Measurements from ENCODE around the gene GPR143.

DNA sequence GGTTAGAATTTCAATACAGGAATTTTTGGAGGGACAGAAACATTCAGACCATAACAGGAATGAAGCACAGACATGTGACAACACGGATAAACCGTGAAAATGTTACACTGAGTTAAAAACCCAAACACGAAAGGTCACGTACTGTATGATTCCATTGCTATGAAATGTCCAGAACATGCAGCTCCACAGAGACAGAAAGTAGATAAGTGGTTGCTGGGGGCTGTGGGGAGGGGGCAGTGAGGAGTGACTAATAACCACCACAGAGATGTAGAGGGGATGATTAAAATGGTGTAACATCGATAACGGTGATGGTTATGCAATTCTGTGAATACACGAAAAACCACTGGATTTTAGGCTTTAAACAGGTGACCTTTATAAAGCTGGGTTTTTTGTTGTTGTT, 8.3 kb downstream of the GPR143 start:
- no peak for TF ChIP-seq POLR2A (IDR thresholded peaks at IDR 0.05; ENCODE audit: low read depth)
- TF ChIP-seq EP300 (IDR thresholded peaks at IDR 0.05) = no peak
- TF ChIP-seq, protein P1, sequence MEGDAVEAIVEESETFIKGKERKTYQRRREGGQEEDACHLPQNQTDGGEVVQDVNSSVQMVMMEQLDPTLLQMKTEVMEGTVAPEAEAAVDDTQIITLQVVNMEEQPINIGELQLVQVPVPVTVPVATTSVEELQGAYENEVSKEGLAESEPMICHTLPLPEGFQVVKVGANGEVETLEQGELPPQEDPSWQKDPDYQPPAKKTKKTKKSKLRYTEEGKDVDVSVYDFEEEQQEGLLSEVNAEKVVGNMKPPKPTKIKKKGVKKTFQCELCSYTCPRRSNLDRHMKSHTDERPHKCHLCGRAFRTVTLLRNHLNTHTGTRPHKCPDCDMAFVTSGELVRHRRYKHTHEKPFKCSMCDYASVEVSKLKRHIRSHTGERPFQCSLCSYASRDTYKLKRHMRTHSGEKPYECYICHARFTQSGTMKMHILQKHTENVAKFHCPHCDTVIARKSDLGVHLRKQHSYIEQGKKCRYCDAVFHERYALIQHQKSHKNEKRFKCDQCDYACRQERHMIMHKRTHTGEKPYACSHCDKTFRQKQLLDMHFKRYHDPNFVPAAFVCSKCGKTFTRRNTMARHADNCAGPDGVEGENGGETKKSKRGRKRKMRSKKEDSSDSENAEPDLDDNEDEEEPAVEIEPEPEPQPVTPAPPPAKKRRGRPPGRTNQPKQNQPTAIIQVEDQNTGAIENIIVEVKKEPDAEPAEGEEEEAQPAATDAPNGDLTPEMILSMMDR (IDR thresholded peaks at IDR 0.05) = no peak
- no peak for TF ChIP-seq POLR2AphosphoS5 (IDR thresholded peaks at IDR 0.05)
